Measurements from ENCODE around the gene TTC34.

DNA sequence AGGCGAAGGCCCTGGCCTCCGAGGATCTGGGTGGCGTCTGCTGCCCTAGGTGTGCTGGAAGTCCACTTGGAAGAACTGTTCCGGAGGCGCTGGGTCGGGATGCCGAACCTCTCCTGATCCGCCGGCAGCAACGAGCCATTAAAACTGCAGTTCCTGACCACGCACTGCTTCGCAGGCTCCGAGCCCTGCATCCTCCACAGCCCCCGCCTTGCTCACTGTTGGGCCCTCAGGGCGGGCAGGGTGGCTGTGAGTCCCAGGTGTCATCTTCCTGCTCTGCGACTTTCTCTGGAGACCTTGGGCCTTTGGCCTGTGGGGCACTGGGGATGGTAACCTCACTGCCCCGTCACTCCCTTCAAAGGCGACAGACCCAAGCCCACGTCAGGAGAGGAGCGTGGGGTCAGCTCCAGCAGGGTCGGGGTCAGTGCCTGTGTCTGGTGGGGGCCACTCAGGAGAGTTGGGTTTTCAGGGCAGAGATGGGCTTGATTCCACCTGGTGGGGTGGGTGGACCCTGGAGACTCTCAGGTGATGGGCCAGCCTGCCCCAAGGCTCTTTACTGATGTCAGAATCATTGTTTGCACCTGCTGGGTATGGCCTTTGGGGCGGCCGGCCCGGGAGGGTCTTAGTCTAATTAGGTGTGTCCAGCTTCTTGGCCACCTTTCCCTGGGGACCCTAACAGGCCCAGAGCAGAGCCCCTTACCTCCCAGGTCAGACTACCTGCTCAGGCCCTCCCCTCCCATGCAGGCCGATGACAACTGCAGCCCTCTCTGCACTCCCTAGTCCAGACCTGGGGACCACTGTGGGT is 211.9 kb downstream of the TTC34 start:
- TF ChIP-seq, protein P1, sequence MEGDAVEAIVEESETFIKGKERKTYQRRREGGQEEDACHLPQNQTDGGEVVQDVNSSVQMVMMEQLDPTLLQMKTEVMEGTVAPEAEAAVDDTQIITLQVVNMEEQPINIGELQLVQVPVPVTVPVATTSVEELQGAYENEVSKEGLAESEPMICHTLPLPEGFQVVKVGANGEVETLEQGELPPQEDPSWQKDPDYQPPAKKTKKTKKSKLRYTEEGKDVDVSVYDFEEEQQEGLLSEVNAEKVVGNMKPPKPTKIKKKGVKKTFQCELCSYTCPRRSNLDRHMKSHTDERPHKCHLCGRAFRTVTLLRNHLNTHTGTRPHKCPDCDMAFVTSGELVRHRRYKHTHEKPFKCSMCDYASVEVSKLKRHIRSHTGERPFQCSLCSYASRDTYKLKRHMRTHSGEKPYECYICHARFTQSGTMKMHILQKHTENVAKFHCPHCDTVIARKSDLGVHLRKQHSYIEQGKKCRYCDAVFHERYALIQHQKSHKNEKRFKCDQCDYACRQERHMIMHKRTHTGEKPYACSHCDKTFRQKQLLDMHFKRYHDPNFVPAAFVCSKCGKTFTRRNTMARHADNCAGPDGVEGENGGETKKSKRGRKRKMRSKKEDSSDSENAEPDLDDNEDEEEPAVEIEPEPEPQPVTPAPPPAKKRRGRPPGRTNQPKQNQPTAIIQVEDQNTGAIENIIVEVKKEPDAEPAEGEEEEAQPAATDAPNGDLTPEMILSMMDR (conservative IDR thresholded peaks at IDR 0.05; ENCODE audit: low read depth in 2 of 2) = no peak
- TF ChIP-seq POLR2AphosphoS5 (IDR thresholded peaks at IDR 0.05; ENCODE audit: low read depth) = no peak
- TF ChIP-seq JUNB (IDR thresholded peaks at IDR 0.05; ENCODE audit: unreplicated experiment) = no peak
- no peak for TF ChIP-seq EZH2 (IDR thresholded peaks at IDR 0.05; ENCODE audit: low read depth, unreplicated experiment)
- TF ChIP-seq EZH2phosphoT487 (IDR thresholded peaks at IDR 0.05; ENCODE audit: unreplicated experiment) = no peak
- TF ChIP-seq ZNF114 (CRISPR knock-in tag; IDR thresholded peaks at IDR 0.05) = no peak
- TF ChIP-seq, protein P2, sequence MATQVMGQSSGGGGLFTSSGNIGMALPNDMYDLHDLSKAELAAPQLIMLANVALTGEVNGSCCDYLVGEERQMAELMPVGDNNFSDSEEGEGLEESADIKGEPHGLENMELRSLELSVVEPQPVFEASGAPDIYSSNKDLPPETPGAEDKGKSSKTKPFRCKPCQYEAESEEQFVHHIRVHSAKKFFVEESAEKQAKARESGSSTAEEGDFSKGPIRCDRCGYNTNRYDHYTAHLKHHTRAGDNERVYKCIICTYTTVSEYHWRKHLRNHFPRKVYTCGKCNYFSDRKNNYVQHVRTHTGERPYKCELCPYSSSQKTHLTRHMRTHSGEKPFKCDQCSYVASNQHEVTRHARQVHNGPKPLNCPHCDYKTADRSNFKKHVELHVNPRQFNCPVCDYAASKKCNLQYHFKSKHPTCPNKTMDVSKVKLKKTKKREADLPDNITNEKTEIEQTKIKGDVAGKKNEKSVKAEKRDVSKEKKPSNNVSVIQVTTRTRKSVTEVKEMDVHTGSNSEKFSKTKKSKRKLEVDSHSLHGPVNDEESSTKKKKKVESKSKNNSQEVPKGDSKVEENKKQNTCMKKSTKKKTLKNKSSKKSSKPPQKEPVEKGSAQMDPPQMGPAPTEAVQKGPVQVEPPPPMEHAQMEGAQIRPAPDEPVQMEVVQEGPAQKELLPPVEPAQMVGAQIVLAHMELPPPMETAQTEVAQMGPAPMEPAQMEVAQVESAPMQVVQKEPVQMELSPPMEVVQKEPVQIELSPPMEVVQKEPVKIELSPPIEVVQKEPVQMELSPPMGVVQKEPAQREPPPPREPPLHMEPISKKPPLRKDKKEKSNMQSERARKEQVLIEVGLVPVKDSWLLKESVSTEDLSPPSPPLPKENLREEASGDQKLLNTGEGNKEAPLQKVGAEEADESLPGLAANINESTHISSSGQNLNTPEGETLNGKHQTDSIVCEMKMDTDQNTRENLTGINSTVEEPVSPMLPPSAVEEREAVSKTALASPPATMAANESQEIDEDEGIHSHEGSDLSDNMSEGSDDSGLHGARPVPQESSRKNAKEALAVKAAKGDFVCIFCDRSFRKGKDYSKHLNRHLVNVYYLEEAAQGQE (IDR thresholded peaks at IDR 0.05; ENCODE audit: unreplicated experiment) = no peak
- no peak for TF ChIP-seq CREB1 (CRISPR knock-in tag; IDR thresholded peaks at IDR 0.05; ENCODE audit: low read depth)
- TF ChIP-seq STAT1 (IDR thresholded peaks at IDR 0.05; ENCODE audit: unreplicated experiment) = no peak
- TF ChIP-seq ZNF331 (CRISPR knock-in tag; IDR thresholded peaks at IDR 0.05; ENCODE audit: low read depth) = no peak
- TF ChIP-seq, protein P3, sequence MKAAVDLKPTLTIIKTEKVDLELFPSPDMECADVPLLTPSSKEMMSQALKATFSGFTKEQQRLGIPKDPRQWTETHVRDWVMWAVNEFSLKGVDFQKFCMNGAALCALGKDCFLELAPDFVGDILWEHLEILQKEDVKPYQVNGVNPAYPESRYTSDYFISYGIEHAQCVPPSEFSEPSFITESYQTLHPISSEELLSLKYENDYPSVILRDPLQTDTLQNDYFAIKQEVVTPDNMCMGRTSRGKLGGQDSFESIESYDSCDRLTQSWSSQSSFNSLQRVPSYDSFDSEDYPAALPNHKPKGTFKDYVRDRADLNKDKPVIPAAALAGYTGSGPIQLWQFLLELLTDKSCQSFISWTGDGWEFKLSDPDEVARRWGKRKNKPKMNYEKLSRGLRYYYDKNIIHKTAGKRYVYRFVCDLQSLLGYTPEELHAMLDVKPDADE (IDR thresholded peaks at IDR 0.05) = no peak
- TF ChIP-seq, protein P4, sequence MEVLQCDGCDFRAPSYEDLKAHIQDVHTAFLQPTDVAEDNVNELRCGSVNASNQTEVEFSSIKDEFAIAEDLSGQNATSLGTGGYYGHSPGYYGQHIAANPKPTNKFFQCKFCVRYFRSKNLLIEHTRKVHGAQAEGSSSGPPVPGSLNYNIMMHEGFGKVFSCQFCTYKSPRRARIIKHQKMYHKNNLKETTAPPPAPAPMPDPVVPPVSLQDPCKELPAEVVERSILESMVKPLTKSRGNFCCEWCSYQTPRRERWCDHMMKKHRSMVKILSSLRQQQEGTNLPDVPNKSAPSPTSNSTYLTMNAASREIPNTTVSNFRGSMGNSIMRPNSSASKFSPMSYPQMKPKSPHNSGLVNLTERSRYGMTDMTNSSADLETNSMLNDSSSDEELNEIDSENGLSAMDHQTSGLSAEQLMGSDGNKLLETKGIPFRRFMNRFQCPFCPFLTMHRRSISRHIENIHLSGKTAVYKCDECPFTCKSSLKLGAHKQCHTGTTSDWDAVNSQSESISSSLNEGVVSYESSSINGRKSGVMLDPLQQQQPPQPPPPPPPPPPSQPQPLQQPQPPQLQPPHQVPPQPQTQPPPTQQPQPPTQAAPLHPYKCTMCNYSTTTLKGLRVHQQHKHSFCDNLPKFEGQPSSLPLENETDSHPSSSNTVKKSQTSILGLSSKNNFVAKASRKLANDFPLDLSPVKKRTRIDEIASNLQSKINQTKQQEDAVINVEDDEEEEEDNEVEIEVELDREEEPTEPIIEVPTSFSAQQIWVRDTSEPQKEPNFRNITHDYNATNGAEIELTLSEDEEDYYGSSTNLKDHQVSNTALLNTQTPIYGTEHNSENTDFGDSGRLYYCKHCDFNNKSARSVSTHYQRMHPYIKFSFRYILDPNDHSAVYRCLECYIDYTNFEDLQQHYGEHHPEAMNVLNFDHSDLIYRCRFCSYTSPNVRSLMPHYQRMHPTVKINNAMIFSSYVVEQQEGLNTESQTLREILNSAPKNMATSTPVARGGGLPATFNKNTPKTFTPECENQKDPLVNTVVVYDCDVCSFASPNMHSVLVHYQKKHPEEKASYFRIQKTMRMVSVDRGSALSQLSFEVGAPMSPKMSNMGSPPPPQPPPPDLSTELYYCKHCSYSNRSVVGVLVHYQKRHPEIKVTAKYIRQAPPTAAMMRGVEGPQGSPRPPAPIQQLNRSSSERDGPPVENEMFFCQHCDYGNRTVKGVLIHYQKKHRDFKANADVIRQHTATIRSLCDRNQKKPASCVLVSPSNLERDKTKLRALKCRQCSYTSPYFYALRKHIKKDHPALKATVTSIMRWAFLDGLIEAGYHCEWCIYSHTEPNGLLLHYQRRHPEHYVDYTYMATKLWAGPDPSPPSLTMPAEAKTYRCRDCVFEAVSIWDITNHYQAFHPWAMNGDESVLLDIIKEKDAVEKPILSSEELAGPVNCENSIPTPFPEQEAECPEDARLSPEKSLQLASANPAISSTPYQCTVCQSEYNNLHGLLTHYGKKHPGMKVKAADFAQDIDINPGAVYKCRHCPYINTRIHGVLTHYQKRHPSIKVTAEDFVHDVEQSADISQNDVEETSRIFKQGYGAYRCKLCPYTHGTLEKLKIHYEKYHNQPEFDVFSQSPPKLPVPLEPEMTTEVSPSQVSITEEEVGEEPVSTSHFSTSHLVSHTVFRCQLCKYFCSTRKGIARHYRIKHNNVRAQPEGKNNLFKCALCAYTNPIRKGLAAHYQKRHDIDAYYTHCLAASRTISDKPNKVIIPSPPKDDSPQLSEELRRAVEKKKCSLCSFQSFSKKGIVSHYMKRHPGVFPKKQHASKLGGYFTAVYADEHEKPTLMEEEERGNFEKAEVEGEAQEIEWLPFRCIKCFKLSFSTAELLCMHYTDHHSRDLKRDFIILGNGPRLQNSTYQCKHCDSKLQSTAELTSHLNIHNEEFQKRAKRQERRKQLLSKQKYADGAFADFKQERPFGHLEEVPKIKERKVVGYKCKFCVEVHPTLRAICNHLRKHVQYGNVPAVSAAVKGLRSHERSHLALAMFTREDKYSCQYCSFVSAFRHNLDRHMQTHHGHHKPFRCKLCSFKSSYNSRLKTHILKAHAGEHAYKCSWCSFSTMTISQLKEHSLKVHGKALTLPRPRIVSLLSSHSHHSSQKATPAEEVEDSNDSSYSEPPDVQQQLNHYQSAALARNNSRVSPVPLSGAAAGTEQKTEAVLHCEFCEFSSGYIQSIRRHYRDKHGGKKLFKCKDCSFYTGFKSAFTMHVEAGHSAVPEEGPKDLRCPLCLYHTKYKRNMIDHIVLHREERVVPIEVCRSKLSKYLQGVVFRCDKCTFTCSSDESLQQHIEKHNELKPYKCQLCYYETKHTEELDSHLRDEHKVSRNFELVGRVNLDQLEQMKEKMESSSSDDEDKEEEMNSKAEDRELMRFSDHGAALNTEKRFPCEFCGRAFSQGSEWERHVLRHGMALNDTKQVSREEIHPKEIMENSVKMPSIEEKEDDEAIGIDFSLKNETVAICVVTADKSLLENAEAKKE (CRISPR knock-in tag; IDR thresholded peaks at IDR 0.05) = no peak
